Stimulated activated CD8-positive, alpha-beta memory T cell treated with anti-CD3 and anti-CD28 coated beads, Interleukin-7, amount 100 ng/mL, for 24 hours (primary cell): ENCODE results near the gene GPR78.

ENCODE experiments used
- DNase-seq: peaks from one replicate; pipeline ENCODE4 v3.0.0-alpha.2; 2020; ENCODE audit warnings: low read depth

GPR78 gene

GRCh38 chr4:8600266-8600665 lies 20.1 kb downstream of the GPR78 start:
- no peak for DNase-seq

GRCh38 chr4:8600686-8601085 lies 20.5 kb downstream of the GPR78 start:
- DNase-seq, result no peak

- DNase-seq, result no peak
These were observed 20.9 kb downstream of the GPR78 start for GRCh38 chr4:8601086-8601485.

GRCh38 chr4:8601556-8601955 lies 21.4 kb downstream of the GPR78 start:
- no peak for DNase-seq

- no peak for DNase-seq
These were observed 22.7 kb downstream of the GPR78 start for GRCh38 chr4:8602686-8603430.

GRCh38 chr4:8603931-8604330 lies 23.7 kb downstream of the GPR78 start:
- no peak for DNase-seq

- no peak for DNase-seq
These were observed 25.1 kb downstream of the GPR78 start for GRCh38 chr4:8605289-8605688.

GRCh38 chr4:8606476-8606875 lies 26.3 kb downstream of the GPR78 start:
- no peak for DNase-seq

GRCh38 chr4:8606966-8607365 lies 26.8 kb downstream of the GPR78 start:
- no peak for DNase-seq

- DNase-seq, result peak; percentile 28
These were observed 27.6 kb downstream of the GPR78 start for GRCh38 chr4:8607603-8608481.

- DNase-seq, result no peak
These were observed 28.7 kb downstream of the GPR78 start for GRCh38 chr4:8608714-8609391.

- no peak for DNase-seq
These were observed 29.2 kb downstream of the GPR78 start for GRCh38 chr4:8609406-8609805.

- DNase-seq, result no peak
These were observed 29.7 kb downstream of the GPR78 start for GRCh38 chr4:8609824-8610350.

GRCh38 chr4:8610858-8611616 lies 30.8 kb downstream of the GPR78 start:
- DNase-seq, result no peak

- no peak for DNase-seq
These were observed 32.5 kb downstream of the GPR78 start for GRCh38 chr4:8612646-8613045.

- no peak for DNase-seq
These were observed 33.5 kb downstream of the GPR78 start for GRCh38 chr4:8613421-8614364.

GRCh38 chr4:8614365-8615193 lies 34.4 kb downstream of the GPR78 start:
- DNase-seq, result no peak

GRCh38 chr4:8615366-8615765 lies 35.2 kb downstream of the GPR78 start:
- DNase-seq, result no peak

- DNase-seq, result no peak
These were observed 36.0 kb downstream of the GPR78 start for GRCh38 chr4:8615921-8616787.
